GM19238 (cell line): ENCODE measurements around the gene ZNF469.

ENCODE experiments used
- DNase-seq: peaks from one replicate; pipeline ENCODE4 v3.0.0; 2011; ENCODE audit warnings: low spot score; ENCODE audit not compliant: insufficient read length

ZNF469 gene

DNA sequence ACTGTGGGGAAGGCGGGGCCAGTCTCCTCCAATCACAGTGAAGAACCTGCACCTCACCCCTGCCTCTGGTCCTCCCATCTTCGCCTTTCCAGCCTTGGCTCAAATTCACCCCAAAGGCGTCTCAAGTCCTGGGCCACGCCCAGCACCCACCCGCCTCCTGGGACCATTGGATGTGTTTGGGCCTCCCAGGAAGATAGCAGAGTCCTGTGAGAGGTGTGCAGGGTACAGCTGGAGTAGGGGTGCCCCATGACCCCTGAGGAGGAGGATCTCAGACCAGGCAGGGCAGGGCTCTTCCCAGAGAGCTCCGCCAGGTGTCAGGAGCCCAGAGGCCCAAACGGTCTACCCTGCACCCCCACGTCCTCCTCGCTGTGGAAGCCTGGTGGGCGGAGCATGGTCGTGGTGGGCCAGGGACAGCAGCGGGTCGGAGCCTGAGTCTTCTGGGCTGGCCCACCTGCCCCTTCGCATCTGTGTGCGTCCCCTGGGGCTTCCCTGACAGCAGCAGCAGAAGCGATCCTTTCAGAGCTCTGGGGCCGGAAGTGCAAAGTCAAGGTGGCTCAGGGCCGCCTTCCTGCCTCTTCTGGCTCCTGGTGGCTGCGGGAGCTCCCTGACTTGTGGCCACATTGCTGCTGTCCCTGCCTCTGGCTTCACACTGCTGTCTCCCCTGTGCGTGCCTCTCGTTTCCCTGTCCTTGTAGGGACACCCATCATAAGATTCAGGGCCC is 34.9 kb upstream of the ZNF469 start:
- peak; percentile 61 for DNase-seq

DNA sequence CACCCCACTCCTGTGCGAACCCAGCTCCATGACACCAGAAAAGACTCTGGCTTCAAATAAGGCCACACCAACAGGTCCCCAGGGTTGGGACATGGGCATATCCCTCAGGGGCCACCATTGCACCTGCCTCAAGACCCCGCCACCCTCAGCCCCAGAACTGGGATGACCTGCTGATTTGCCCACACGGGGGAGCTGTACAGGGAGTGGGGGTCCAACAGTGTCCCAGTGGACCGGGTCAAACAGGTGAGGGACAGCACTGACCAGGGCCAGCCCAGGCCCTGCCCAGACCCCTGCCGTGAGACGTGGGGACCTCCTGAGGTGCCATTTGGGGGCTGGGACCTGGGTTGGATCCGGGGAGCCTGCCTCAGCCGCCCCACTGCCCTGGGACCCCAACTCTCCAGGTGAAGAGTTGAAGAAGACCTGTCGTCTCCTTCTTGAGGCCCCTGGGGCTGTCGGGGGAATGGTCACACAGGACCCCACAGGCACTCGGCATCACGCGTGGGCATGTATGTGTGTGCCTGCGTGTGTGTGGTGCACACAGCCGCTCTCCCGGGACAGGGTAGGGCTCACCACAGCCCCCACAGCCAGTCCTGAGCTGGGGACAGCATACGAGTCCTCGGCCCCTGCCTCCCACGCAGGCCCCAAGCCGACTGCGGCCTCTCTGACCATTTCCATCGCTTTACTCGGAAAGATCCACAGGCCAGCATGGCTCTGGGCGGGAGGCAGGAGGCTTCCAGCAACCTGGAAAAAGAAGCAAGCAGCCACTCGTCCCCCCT is 34.2 kb upstream of the ZNF469 start:
- DNase-seq = no peak

DNA sequence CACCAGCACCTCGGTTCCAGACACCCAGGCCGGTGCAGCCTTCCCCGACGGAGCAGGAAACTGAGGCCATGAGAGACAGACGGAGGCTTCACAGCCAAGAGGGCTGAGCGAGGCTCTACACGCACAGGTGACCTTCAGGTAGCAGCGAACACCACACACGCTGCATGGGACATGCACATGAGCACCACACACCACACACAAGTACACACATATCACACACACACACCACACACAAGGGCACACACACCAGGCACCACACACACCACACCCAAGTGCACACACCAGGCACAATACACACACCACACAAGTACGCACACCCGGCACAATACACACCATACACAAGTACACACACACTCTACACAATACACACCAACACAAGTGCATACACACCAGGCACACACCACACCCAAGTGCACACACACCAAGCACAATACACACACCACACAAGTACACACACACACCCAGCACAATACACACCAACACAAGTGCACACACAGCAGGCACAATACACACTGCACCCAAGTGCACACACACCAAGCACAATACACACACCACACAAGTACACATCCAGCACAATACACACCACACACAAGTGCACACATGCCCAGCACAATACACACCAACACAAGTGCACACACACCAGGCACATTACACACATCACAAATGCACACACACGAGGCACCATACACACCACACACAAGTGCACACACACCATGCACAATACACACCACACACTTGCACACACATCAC is 33.4 kb upstream of the ZNF469 start:
- no peak for DNase-seq

DNA sequence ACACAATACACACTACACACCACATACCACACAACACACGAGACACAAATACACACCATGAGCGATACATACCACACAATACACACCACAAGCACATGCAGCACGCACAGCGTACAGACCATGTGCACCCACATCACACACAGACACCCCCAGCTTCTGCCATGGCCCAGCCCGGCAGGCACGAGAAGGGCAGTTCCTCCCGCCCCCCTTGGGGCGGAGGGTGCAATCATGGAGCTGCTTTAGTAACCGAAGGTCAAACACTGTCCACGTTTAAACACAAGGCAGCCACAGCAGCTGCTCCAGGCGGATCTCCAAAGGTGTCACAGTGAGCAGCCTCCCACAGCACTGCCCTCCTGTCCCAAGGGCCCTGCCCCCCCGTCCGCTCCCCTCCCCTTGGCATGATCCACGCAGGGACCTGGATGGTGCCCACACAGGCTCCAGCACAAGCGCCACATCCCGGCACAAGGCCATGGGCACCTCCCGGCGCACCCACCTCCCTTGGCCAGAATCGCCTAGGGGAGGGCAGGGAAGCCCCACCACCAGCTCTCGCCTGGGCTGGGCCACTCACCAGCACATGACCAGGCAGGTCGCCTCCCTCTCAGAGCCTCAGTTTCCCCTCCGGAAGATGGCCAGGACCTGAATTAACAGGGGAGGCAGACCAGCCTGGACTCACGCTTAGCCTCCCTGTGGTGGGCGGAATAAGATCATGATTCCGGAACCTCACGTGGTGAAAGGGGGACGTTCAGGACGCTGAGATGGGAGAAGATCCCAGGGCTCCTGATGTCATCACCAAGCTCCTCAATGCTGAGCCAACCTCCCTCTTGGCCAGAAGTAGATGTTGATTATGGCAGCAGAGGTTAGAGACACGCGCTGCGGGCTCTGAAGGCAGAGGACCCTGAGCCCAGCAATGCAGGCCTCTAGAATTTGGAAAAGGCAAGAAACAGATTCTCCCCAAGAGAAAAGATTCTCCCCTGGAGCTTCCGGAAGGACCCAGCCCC is 32.6 kb upstream of the ZNF469 start:
- no peak for DNase-seq

DNA sequence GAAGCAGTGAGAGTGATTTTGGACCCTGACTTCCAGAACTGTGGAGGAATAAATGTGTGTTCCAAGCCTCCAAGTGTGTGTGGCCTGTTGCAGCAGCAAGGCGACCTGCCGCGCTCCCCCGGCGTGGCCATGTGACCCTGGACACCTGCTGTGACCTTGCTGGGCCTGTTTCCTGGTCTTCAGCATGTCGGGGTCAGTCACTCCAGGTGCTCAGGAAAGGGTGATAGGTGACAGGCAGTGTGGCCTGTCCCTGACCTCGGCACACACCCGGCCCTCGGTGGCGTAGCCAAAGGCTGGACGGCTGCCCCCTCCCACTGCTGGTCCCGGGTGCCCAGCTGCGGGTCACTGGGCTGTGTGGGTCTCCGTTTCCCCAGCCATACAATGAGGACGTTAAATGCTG is 31.8 kb upstream of the ZNF469 start:
- DNase-seq = no peak

DNA sequence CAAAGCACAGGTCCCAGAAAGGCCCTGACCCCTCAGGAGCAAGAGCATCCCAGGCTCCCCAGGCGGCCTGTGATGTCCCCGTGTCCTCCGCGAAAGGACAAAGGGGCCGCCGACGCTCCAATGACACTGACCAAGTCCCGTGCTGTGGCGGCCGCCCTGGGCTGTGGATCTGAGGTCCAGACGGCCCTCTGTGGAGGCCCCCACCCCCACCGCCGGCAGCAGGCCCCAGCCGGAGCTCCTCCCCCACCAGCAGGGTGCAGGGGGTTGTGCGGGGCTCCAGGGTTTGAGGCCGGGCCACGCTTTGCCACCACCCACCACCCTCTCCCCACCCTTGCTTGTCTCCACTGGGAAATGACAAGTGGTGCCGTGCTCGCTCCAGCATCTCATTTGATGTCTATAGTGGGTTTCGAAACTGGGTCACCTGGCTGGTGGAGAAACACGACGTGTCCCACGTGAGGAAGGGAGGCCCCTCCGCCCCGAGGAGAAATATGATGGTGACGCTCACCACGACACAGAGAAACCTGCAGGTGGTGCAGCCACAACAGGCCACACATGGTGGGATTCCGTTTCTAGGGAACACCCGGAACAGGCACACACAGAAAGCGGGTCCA is 31.2 kb upstream of the ZNF469 start:
- DNase-seq = no peak

DNA sequence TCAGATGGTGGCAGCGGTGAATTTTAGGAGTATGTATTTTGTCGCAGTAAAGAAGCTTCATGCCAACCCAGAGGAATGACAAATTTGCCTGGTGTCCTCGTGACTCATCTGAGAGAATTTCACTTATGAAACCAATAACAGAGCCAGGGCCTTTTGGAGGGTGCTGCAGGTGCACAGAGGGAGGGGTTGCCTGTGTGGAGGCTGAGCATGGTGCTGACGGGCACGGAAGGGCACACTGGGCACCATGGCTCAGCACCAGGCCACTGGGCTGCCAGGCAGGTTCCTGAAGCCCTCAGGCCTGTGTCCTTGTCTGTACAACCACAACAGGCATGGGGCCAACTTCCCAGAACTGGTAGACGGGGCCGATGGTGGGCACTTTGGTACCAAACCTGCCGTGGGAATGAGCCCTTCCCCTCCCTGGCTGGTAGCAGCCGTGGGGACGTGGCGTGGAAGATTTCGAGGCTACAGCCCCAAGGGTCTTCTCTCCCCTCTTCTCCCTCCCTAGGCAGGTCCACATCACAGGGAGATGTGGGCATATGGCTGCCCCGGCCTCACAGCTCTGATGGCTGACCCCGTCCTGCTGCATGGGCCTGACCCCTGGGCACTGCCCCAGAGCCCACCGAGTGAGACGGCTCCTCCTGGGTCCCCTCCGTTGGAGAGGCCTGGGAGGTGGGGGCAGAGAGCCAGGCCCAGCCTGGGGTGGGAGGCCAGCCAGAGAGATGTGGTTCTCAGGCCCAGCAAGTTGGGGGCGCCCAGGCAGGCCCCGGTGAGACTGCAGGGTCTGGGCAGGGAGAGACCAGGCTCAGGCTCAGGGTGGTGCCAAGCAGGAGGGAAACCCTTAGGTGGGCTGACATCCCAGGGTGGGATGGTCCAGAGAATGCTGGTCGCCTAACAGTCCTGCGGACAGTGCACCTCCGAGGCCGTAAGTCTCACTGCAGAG is 30.2 kb upstream of the ZNF469 start:
- DNase-seq = no peak

DNA sequence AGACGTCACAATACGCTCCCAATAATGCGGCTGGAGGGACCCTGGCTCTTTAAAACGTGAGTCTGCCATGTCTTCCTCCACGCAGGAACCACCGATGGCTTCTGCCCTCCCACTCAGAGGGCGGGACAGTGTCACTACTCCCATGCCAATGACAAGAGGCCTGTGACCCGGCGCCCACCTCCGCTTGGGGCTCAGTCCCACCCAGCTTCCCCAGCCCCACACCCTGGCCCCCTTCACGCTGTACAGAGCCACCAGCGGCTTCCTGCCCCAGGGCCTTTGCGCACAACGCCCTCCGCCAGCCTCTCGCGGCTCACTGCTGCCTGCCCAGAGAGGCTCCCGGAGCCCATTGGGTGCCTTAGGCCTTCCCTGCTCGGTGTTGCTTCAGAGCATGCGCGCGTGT is 29.5 kb upstream of the ZNF469 start:
- no peak for DNase-seq

DNA sequence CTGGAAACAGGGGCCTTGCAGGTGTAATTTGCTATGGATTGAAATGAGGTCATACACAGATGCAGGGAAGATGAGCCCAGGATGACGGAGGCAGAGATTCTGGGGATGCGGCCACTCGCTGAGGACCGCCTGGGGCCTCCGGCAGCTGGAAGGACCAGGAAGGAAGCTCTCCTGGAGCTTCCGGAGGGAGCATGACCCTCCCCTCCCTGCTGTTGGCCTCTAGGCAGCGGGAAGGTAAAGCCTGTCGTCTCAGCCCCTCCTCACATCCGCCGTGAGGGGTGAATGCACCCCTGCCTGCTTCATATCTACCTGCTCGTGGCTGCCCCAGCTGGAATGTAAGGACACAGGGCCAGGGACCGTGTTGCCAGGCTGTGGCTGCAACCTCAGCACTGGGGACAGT is 29.1 kb upstream of the ZNF469 start:
- no peak for DNase-seq

DNA sequence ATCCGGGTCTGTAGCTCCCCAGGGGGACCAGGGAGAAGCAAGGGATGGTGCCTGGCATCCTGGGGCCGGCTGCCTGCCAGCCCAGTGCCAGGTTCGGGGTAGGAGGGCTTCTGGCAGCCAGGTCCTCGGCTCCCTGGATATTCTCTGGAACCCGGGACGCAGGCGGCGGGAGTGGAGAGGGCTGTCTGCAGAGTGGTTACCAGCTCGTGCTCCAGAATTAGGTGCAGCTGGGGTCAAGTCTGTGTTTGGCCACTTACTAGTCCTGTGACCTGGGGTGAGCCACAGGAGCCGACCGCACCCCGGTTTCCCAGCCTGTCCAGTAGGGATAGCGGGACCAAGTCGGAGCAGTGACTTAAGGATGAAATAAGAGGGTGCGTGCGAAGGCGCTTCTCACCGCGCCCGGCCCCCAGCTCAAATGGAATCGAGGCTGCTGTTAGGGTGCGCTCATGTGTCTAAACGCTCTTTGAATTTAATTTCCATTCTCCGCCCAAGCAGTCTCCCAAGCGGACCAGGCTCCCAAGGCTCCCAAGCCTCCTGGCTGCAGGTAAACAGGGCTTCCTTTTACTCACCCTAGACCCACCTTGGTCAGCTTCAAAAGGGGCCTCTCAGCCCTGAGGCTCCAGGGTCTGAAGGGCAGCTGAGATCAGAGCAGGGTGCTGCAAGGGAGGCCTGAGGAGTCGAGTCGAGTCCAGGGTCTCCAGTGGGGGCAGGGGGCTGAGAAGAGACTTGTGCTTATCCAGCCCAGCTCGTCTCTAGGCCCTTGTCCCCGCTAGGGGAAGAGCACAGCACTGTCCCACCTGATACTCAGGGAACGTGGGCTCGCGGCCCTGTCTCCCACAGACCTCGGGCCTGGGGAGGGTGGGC is 28.3 kb upstream of the ZNF469 start:
- DNase-seq = no peak

DNA sequence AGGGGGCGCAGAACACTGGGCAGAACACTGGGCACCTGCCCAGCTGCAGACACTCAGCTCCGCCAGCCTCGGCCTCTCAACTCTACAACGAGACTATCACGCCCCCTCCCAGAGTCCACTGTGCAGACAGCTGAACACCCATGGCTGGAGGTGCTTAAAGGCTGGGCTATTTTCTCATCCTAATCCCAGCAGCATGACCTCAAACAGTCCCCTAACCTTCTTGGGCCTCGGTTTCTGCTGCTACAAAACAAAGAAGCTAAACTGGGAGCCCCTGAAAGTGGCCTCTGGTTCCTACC is 27.7 kb upstream of the ZNF469 start:
- no peak for DNase-seq

DNA sequence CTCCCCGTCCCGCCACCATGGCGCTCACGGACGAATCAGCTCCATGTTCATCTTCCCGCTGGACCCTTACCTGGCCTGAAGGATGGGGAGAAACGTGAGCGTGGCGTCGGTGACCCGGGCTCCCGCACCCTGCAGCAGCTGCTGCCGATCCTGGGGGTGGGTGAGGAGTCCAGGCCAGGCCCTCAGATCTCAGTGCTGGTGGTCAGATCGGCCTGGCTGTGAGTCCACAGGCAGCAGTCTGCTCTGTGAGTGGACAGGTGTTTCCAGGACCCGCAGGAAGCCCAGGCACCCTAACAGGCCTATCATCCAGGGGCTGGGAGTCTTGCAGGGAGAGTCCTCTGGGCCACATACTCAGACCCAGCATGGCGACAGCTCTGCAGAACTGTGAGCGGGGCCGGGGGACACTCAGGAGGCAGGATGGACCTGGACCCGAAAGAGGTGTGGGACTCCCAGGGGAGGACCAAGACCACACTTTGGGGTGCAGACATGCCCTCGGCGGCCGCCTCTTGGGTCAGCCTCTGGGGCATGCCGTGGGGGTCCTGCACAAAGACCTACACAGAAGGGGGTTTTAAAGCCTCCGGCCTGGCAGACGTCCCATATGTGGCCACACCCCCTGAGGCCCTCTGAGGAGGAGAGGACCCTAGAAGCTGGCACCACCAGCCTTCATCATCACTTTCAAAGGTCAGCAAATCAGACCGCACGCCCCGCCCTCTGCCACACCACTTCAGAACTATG is 27.2 kb upstream of the ZNF469 start:
- DNase-seq = no peak

DNA sequence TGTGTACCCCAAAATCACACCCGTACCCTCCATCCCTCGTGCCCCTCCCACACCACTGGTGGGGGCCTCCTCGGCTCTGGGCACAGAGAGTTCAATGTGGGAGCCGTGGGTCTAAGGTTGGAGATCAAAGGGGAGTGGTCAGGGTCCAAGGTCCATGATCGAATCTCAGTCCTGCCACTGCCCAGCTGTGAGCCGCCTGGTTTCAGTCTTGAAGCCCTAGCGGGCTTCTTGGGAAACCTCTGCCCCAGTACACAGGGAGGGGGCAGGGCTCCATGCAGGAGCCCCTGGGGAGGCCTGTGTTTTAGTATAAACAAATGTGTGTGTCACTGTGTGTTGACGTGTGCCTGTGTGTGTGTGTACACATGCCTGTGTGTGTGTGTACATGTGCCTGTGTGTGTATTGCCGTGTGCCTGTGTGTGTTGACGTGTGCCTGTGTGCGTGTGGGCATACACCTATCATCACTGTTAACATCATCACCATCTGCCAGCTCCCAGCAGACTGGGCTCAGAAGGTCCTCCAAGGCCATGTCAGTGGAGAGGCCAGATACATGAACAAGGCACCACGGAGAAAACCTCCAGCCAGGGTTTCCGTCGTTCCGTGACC is 26.5 kb upstream of the ZNF469 start:
- no peak for DNase-seq

DNA sequence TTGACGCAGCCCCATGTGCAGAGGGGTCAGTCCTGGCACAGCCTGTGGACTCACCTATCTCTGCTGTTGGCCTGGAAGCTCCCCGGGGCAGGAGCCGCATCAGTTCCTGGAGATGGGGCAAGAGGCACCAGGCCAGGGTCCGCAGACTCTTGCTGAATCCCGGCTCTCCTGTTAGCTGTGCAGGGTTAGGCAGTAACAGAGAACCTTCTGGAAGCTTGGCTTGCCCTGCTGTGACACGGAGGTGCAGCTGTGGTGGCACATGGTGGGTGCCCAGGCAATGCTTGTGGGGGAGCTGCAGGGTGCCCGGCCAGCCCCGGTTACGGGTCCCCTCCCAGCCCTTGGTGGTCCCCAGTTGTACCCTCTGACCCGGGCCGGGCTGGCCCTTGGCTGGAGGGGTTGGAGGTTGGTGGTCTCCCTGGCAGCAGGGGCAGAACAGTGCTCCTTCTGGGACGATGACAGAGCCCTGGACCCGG is 26.0 kb upstream of the ZNF469 start:
- DNase-seq = no peak

DNA sequence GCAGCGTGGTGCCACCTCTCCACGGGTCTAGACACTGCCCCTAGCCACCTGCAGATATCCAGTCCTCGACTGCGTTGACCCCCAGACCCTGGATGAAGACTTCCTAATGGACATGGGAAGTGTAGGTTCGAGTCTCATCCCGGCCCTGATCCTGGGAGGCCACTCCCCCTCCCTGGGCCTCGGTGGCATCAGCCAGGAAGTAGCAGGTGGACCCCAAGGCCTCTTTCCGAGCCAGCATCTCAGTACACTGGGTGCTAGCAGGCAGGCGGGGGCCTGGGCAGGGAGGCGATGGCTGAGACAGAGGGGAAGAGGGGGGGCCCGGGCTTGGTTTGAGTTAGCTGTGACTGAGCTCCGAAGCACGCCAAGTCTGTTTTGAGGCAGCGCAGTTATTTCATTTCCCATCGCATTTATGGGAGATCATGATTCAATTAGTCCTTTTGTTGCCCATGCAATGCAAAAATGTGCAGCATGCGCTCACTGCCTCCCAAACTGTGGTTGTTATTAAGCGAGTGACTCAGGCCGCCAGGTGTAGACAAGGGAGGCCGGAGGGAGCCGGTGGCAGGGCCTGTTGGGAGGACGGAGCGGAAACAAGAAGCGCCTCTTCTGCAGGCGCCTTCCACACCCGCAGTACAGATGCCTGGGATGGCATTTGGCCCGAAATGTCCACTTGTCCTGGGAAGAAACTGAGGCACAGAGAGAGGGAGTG is 25.3 kb upstream of the ZNF469 start:
- no peak for DNase-seq

DNA sequence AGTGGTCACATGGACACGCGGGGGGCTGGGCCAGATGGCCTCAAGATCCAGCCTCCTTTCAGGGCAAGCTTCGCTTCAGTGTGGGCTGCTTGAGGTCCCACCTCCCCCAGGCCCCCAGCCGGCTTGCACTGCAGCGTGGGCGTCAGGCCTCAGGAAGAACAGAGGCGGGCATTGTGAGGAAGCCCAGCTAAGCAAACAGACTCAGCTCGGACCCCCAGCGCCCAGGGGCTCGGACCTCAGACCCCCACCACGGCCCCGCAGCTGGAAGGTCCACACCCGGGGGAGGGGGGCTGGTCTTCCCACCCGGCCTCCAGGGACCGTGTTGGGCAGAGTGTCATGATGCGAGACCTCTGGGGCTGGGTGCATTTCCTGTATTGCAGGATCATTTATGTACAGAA is 24.7 kb upstream of the ZNF469 start:
- DNase-seq = no peak

DNA sequence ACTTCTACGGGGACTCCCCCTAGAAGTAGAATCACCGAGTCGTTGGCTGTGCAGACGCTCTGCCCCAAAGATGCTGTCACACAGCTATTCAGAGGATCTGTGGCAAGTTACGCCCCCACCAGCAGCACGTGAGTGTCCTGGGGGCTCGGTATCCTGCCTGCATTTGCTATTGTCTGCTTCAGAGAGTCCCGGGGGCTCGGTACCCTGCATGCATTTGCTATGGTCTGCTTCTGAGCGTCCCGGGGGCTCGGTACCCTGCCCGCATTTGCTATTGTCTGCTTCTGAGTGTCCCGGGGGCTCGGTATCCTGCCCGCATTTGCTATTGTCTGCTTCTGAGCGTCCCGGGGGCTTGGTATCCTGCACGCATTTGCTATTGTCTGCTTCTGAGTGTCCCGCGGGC is 23.8 kb upstream of the ZNF469 start:
- DNase-seq = no peak
